Mesendoderm (in vitro differentiated cells): ENCODE data around the gene INPP5E.

Source experiments
- DNase-seq: peaks from one replicate; pipeline ENCODE4 v3.0.0; 2013
- H2AK5ac ChIP-seq: 2 replicates; pipeline ENCODE4 v1.6.1; 2013; ENCODE audit warnings: low read length, inconsistent platforms
- H2BK120ac ChIP-seq: 2 replicates; pipeline ENCODE4 v1.6.1; 2013; ENCODE audit warnings: low read depth, mild to moderate bottlenecking, low read length, moderate library complexity, mixed read lengths
- H2BK15ac ChIP-seq: replicated peaks from 2 replicates; pipeline ENCODE4 v1.6.1; 2013; ENCODE audit warnings: low read depth, mild to moderate bottlenecking, moderate library complexity
- H2BK5ac ChIP-seq: 2 replicates; pipeline ENCODE4 v1.6.1; 2013; ENCODE audit warnings: low read length, inconsistent platforms
- H3K18ac ChIP-seq: 2 replicates; pipeline ENCODE4 v1.6.1; 2013; ENCODE audit warnings: mild to moderate bottlenecking, low read length, mixed read lengths
- H3K23ac ChIP-seq: one replicate; pipeline ENCODE4 v1.6.1; 2013; ENCODE audit warnings: low read length
- H3K27ac ChIP-seq: 2 replicates; pipeline ENCODE4 v1.5.1; 2013; ENCODE audit warnings: low read depth, mild to moderate bottlenecking, inconsistent platforms, low read length, moderate library complexity
- H3K27me3 ChIP-seq: 2 replicates; pipeline ENCODE4 v1.6.1; 2013; ENCODE audit warnings: low read length, control low read depth, mild to moderate bottlenecking, inconsistent platforms; ENCODE audit not compliant: insufficient read depth, poor library complexity
- H3K36me3 ChIP-seq: 2 replicates; pipeline ENCODE4 v1.6.1; 2013; ENCODE audit warnings: low read length, inconsistent platforms; ENCODE audit not compliant: control insufficient read depth, insufficient read depth
- H3K4ac ChIP-seq: one replicate; pipeline ENCODE4 v1.6.1; 2013; ENCODE audit warnings: low read depth, mild to moderate bottlenecking, low read length, moderate library complexity
- H3K4me1 ChIP-seq: 2 replicates; pipeline ENCODE4 v1.6.1; 2013; ENCODE audit warnings: low read depth, low read length, inconsistent platforms; ENCODE audit not compliant: control insufficient read depth
- H3K4me2 ChIP-seq: 2 replicates; pipeline ENCODE4 v1.6.1; 2013; ENCODE audit warnings: low read length
- H3K4me3 ChIP-seq: 2 replicates; pipeline ENCODE4 v1.5.1; 2013; ENCODE audit warnings: mild to moderate bottlenecking, low read length
- H3K56ac ChIP-seq: one replicate; pipeline ENCODE4 v1.6.1; 2013; ENCODE audit warnings: low read length
- H3K79me1 ChIP-seq: 2 replicates; pipeline ENCODE4 v1.6.1; 2013; ENCODE audit warnings: low read length, inconsistent platforms
- H3K79me2 ChIP-seq: 2 replicates; pipeline ENCODE4 v1.6.1; 2013; ENCODE audit warnings: mild to moderate bottlenecking, low read length; ENCODE audit not compliant: control insufficient read depth, insufficient read depth
- H3K9ac ChIP-seq: 2 replicates; pipeline ENCODE4 v1.6.1; 2013; ENCODE audit warnings: low read length, inconsistent platforms
- H4K5ac ChIP-seq: one replicate; pipeline ENCODE4 v1.6.1; 2013; ENCODE audit warnings: low read length
- H4K8ac ChIP-seq: one replicate; pipeline ENCODE4 v1.6.1; 2013; ENCODE audit warnings: low read depth, mild to moderate bottlenecking, control low read depth, low read length, moderate library complexity
- WGBS: extraction: QIAGEN DNeasy Blood & Tissue Kit; methylation state at CpG from one replicate; pipeline ENCODE4 v1.1.7; 2013; ENCODE audit warnings: low lambda C conversion rate, missing lambda C conversion rate; ENCODE audit not compliant: insufficient coverage; ENCODE audit errors: extremely low coverage; 5-methylcytosine and 5-hydroxymethylcytosine counted together

Gene INPP5E

DNA sequence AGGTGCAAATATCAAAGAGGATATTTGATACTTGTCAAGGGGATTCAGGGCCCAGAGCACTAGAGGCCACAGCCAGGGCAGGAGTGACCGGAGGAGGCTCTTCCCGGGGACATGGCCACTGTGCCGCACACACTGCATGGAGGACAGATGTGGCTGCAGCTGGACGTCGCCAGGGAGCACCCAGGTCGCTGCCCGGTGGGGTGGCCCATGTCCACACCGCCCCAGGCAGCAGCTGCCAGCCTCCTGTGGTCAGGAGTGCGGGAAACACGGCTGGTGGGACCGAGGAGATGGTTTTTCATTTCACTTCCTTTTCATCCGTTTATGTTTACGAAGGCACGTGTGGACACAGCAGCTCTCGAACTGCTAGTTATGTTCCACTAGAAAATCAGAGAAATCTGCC lies 28.1 kb upstream of the INPP5E start:
- Histone ChIP-seq H3K18ac (no peak overlapping the region), H3K27ac (no peak overlapping the region), H2AK5ac (no peak overlapping the region), H3K56ac (no peak overlapping the region), H2BK15ac (no peak overlapping the region), H3K79me1 (peaks cover 11% of the 10 kb centered on the region), H4K8ac (no peak overlapping the region), H4K5ac (no peak overlapping the region), H3K79me2 (peaks cover 12% of the 10 kb centered on the region), H3K27me3 (no peaks in the 10 kb centered on the region), H3K9ac (no peak overlapping the region), H3K23ac (no peak overlapping the region), H3K36me3 (peaks cover 28% of the 10 kb centered on the region), H2BK5ac (no peak overlapping the region), H3K4me3 (no peak overlapping the region), H3K4ac (no peak overlapping the region), H3K4me2 (no peak overlapping the region), H3K4me1 (no peaks in the 10 kb centered on the region), H2BK120ac (no peak overlapping the region)
- no CpG with 5 or more reads among the region's 15 CpGs for WGBS
- DNase-seq: no peak

DNA sequence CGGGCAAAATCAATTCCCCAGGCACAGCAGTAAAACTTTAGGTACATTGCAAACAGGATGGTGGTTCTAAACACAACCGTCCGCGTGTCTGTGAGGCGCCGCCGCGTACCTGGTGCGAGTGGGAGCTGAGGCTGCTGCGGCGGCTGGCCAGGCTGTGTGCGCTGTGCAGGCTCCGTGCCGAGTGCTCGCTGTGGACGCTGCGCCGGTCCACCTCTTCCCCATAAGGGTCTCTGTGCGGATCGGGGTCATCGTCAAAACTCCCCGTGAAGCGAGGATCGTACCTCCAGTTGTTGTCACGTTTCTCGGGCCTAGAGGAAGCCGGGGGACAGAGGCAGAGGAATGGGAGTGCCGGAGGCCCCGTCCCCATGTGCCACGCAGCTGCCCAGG lies 26.5 kb upstream of the INPP5E start:
- no peak overlapping the region for H3K4ac ChIP-seq
- H4K5ac ChIP-seq: no peak overlapping the region
- H2BK15ac ChIP-seq: no peak overlapping the region
- H3K4me2 ChIP-seq: no peak overlapping the region
- H3K18ac ChIP-seq: no peak overlapping the region
- DNase-seq: no peak
- no peak overlapping the region for H3K9ac ChIP-seq
- H3K79me1 ChIP-seq: peaks cover 7% of the 10 kb centered on the region
- H2BK120ac ChIP-seq: no peak overlapping the region
- no peak overlapping the region for H3K27ac ChIP-seq
- H2BK5ac ChIP-seq: no peak overlapping the region
- no peaks in the 10 kb centered on the region for H3K27me3 ChIP-seq
- H3K79me2 ChIP-seq: peaks cover 6% of the 10 kb centered on the region
- no peak overlapping the region for H4K8ac ChIP-seq
- H3K36me3 ChIP-seq: peaks cover 31% of the 10 kb centered on the region
- no peak overlapping the region for H3K23ac ChIP-seq
- no peaks in the 10 kb centered on the region for H3K4me1 ChIP-seq
- H3K56ac ChIP-seq: no peak overlapping the region
- no peak overlapping the region for H2AK5ac ChIP-seq
- WGBS: no CpG with 5 or more reads among the region's 30 CpGs
- no peak overlapping the region for H3K4me3 ChIP-seq

DNA sequence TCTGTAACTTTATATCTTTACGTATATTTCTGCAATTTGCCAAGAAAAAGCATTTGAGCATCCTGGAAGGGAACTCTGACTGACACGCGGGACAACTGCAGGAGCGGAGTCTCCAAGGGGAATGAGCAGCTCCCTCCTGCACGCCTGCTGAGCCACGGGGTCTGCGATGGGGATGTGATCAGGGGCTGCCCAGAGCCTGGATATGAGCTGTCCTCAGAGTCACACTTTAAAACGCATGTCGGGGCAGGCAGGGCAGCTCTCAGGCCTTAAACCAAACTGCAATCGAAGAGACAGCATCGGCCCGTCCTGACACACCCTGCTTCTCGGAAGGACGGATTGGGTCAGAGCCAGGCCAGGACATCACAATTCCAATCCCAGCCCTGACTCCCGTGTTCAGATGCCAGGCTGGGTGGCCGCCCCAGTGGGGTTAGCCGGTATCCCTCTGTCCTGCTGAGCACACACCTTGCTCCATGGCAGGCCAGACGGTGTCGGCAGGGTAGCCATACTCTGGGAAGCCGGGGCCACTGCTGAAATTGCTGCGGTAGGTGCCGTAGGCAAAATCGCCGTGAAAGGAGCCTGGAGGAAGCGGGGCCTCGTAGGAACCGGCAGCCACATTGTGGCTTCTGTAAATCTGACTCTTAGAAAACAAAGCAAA lies 26.0 kb upstream of the INPP5E start:
- no CpG with 5 or more reads among the region's 27 CpGs for WGBS
- DNase-seq: no peak
- Histone ChIP-seq H3K4ac (no peak overlapping the region), H2BK120ac (no peak overlapping the region), H3K9ac (no peak overlapping the region), H3K79me2 (peaks cover 6% of the 10 kb centered on the region), H4K8ac (no peak overlapping the region), H3K4me3 (no peak overlapping the region), H4K5ac (no peak overlapping the region), H3K23ac (no peak overlapping the region), H3K27ac (no peak overlapping the region), H3K79me1 (peaks cover 7% of the 10 kb centered on the region), H3K36me3 (peaks cover 31% of the 10 kb centered on the region), H3K4me2 (no peak overlapping the region), H3K18ac (no peak overlapping the region), H2BK15ac (no peak overlapping the region), H3K27me3 (no peaks in the 10 kb centered on the region), H3K4me1 (no peaks in the 10 kb centered on the region), H2AK5ac (no peak overlapping the region), H3K56ac (no peak overlapping the region), H2BK5ac (no peak overlapping the region)

DNA sequence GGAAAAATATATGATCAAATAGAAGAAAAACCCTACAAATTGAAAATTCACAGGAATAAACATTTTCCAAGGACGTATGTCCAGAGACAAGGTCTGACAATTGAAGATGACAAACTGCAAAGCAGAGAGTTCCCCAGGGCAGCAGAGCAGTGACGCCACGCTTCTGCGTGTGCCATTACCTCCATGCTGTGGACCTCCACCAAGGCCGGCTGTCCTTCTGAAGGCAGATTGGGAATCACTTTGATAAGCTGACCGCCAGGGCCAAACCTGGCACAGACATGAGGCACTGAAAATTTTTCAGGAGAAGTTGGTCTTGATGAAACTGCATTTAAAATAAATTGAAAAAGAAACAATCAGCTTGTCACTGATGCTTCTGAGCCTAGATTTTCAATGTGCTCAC lies 24.6 kb upstream of the INPP5E start:
- Histone ChIP-seq H3K56ac (no peak overlapping the region), H3K27me3 (no peaks in the 10 kb centered on the region), H3K23ac (no peak overlapping the region), H3K36me3 (peaks cover 28% of the 10 kb centered on the region), H3K18ac (no peak overlapping the region), H3K27ac (no peak overlapping the region), H2BK5ac (no peak overlapping the region), H4K5ac (no peak overlapping the region), H3K4me3 (no peak overlapping the region), H3K9ac (no peak overlapping the region), H3K79me1 (peaks cover 5% of the 10 kb centered on the region), H2BK15ac (no peak overlapping the region), H3K4me2 (no peak overlapping the region), H3K79me2 (no peaks in the 10 kb centered on the region), H3K4me1 (no peaks in the 10 kb centered on the region), H2BK120ac (no peak overlapping the region), H2AK5ac (no peak overlapping the region), H3K4ac (no peak overlapping the region), H4K8ac (no peak overlapping the region)
- no CpG with 5 or more reads among the region's 6 CpGs for WGBS
- DNase-seq: no peak

DNA sequence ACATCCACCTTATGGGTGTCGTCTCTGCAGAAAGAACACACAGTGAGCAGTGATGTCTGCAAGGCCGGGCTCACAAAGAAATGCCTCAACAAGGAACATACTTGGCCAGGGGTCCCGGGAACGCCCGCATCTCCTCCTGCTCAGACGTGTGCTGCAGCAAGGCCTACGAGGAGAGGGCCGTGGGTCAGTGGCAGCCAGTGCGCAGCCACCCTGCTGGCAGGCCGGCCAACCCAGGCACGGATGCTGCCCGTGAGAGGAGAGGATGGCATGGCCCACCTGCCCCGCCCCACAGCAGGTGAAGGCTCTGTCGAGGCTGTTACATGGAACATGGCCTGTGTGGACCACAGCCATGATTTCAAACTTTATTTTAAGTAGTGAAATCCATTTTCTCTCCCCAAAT lies 23.9 kb upstream of the INPP5E start:
- H3K18ac ChIP-seq: no peak overlapping the region
- no peak overlapping the region for H3K27ac ChIP-seq
- H3K79me2 ChIP-seq: no peaks in the 10 kb centered on the region
- no CpG with 5 or more reads among the region's 14 CpGs for WGBS
- H3K23ac ChIP-seq: no peak overlapping the region
- no peak overlapping the region for H2BK120ac ChIP-seq
- H3K27me3 ChIP-seq: no peaks in the 10 kb centered on the region
- no peak overlapping the region for H3K9ac ChIP-seq
- no peak overlapping the region for H2BK15ac ChIP-seq
- no peak overlapping the region for H3K4ac ChIP-seq
- no peak overlapping the region for H3K4me3 ChIP-seq
- H2AK5ac ChIP-seq: no peak overlapping the region
- no peak overlapping the region for H3K4me2 ChIP-seq
- H4K5ac ChIP-seq: no peak overlapping the region
- peaks cover 2% of the 10 kb centered on the region for H3K79me1 ChIP-seq
- no peaks in the 10 kb centered on the region for H3K4me1 ChIP-seq
- no peak overlapping the region for H2BK5ac ChIP-seq
- H3K36me3 ChIP-seq: peaks cover 29% of the 10 kb centered on the region
- no peak overlapping the region for H3K56ac ChIP-seq
- no peak overlapping the region for H4K8ac ChIP-seq
- no peak for DNase-seq

DNA sequence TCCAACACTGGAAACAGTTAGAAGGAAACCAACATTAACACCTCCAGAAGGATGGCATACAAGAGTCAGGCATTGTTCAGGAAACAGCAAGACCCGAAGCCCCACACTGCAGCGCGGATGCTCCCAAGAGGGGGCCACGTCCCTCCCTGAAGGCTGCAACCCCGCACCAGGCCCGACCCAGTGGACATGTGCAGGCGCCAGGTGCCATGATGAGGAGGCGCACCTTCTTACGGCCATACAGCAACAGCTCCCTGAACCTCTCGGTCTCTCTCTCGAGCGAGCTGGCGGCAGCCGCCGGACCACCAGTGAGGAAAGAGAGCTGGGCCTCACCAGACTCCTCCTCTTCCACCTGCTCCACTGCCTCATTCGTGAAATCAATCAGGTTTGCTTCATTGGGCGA lies 23.0 kb upstream of the INPP5E start:
- no peaks in the 10 kb centered on the region for H3K27me3 ChIP-seq
- H2BK5ac ChIP-seq: no peak overlapping the region
- no CpG with 5 or more reads among the region's 17 CpGs for WGBS
- no peak for DNase-seq
- no peak overlapping the region for H4K8ac ChIP-seq
- no peak overlapping the region for H3K56ac ChIP-seq
- H2AK5ac ChIP-seq: no peak overlapping the region
- no peak overlapping the region for H3K4me3 ChIP-seq
- H3K4me2 ChIP-seq: no peak overlapping the region
- no peaks in the 10 kb centered on the region for H3K79me2 ChIP-seq
- peaks cover 2% of the 10 kb centered on the region for H3K79me1 ChIP-seq
- H3K18ac ChIP-seq: no peak overlapping the region
- H3K4me1 ChIP-seq: no peaks in the 10 kb centered on the region
- H3K23ac ChIP-seq: no peak overlapping the region
- H2BK120ac ChIP-seq: no peak overlapping the region
- no peak overlapping the region for H4K5ac ChIP-seq
- no peak overlapping the region for H3K27ac ChIP-seq
- H3K9ac ChIP-seq: no peak overlapping the region
- peaks cover 23% of the 10 kb centered on the region for H3K36me3 ChIP-seq
- no peak overlapping the region for H2BK15ac ChIP-seq
- H3K4ac ChIP-seq: no peak overlapping the region
